ENCODE data around the gene NMNAT3.

- TF ChIP-seq, protein P1, sequence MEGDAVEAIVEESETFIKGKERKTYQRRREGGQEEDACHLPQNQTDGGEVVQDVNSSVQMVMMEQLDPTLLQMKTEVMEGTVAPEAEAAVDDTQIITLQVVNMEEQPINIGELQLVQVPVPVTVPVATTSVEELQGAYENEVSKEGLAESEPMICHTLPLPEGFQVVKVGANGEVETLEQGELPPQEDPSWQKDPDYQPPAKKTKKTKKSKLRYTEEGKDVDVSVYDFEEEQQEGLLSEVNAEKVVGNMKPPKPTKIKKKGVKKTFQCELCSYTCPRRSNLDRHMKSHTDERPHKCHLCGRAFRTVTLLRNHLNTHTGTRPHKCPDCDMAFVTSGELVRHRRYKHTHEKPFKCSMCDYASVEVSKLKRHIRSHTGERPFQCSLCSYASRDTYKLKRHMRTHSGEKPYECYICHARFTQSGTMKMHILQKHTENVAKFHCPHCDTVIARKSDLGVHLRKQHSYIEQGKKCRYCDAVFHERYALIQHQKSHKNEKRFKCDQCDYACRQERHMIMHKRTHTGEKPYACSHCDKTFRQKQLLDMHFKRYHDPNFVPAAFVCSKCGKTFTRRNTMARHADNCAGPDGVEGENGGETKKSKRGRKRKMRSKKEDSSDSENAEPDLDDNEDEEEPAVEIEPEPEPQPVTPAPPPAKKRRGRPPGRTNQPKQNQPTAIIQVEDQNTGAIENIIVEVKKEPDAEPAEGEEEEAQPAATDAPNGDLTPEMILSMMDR (IDR thresholded peaks at IDR 0.05), result no peak
- TF ChIP-seq EP300 (IDR thresholded peaks at IDR 0.05), result no peak
Measured at GRCh38 chr3:139608924-139609323, 68.8 kb downstream of the NMNAT3 start.
